HAP-1 (cell line): ENCODE data around the gene TBK1.
"Not testable (repeated sequence)": the region's sequence is repeated elsewhere in the genome, so short reads cannot be mapped to it uniquely, and the experiment has no call there.

Experiments used
- DNase-seq, 2 experiments: peaks; one replicate each; pipeline ENCODE4 v3.0.0-alpha.2; 2016 to 2020; ENCODE audit warnings: low spot score in 2 of 2
- H3K27me3 ChIP-seq: fragments of 250-450 bp; sonication (Bioruptor Pico); 2 replicates; pipeline ENCODE4 v1.5.1; 2020; ENCODE audit warnings: low read depth, mild to moderate bottlenecking, moderate library complexity
- H3K36me3 ChIP-seq: fragments of 250-450 bp; sonication (Bioruptor Pico); replicated peaks from 2 replicates; pipeline ENCODE4 v1.5.1; 2020; ENCODE audit warnings: mild to moderate bottlenecking
- H3K4me1 ChIP-seq: fragments of 250-450 bp; sonication (Bioruptor Pico); 2 replicates; pipeline ENCODE4 v1.5.1; 2020; ENCODE audit warnings: mild to moderate bottlenecking
- H3K4me3 ChIP-seq: fragments of 250-450 bp; sonication (Bioruptor Pico); 2 replicates; pipeline ENCODE4 v1.5.1; 2020; ENCODE audit warnings: mild to moderate bottlenecking, moderate library complexity
- H3K9me3 ChIP-seq: fragments of 250-450 bp; sonication (Bioruptor Pico); 2 replicates; pipeline ENCODE4 v1.5.1; 2020; ENCODE audit warnings: mild to moderate bottlenecking, moderate library complexity
- in situ Hi-C: fragments of 300-500 bp; cut with MboI; formaldehyde crosslinking; loops from 3 replicates; pipeline ENCODE4 v1.14.3; 2020; ENCODE audit warnings: low sequenced_read_pairs, inconsistent platforms, mixed read lengths

TBK1 gene

DNA sequence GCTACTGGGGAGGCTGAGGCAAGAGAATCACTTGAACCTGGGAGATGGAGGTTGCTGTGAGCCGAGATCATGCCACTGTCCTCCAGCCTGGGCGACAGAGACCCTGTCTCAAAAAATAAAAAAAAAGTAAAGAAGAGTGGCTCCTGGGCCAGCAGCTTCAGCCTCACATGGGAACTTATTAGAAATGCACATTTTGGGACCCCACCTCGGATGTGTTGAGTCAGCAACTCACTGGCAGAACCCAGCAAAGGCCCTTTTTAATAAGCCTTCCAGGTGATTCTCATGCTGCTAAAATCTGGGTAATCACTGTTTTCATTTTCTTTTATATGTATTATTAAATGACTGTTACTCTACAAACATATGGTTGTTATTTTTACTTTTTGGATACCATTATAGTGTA, 41.6 kb downstream of the TBK1 start:
- in situ Hi-C loops: no loop called here
- Histone ChIP-seq H3K36me3 (peaks cover 42% of the 10 kb centered on the region), H3K27me3 (no peaks in the 10 kb centered on the region), H3K4me3 (no peak overlapping the region), H3K9me3 (no peaks in the 10 kb centered on the region), H3K4me1 (peaks cover 6% of the 10 kb centered on the region)
- DNase-seq: no peak

DNA sequence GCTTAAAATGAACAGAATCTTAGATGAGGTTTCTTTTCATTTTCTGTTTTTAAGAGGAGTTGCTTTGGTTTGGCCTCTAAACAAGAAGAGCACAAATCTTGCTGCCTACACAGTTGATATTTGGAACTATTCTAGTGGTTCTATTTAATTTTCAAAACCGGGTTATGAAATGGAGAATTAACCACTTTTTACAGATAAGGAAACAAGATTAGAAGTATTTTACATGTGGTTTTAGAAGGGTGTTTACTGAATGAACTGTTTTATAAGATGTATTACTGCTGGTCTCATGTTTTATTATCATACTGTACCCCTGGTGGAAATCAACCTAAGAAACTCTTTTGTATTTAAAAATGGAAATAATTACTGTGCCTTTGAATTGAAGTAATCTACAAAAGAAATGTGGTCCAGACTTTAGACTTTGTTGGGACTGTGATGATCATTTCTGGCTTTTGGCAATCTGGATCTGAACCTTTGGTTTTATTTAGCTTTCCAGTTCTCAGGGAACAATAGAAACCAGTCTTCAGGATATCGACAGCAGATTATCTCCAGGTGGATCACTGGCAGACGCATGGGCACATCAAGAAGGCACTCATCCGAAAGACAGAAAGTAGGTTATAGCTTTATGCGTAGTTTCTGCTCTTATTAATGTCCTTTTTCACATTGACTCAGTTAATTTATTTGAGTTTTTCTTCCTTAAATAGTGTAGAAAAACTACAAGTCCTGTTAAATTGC, 43.2 kb downstream of the TBK1 start:
- DNase-seq: no peak
- in situ Hi-C loops: no loop called here
- Histone ChIP-seq H3K4me1 (peaks cover 6% of the 10 kb centered on the region), H3K4me3 (no peak overlapping the region), H3K36me3 (peaks cover 42% of the 10 kb centered on the region), H3K9me3 (no peaks in the 10 kb centered on the region), H3K27me3 (no peaks in the 10 kb centered on the region)

- Histone ChIP-seq H3K4me1 (peaks cover 6% of the 10 kb centered on the region), H3K36me3 (peaks cover 40% of the 10 kb centered on the region), H3K9me3 (no peaks in the 10 kb centered on the region), H3K27me3 (no peaks in the 10 kb centered on the region), H3K4me3 (no peak overlapping the region)
- in situ Hi-C loops: no loop called here
- no peak for DNase-seq
Measured at GRCh38 chr12:64496839-64497400, 45.0 kb downstream of the TBK1 start.

- Histone ChIP-seq H3K4me1 (peaks cover 6% of the 10 kb centered on the region), H3K9me3 (no peaks in the 10 kb centered on the region), H3K4me3 (no peak overlapping the region), H3K36me3 (peaks cover 39% of the 10 kb centered on the region), H3K27me3 (no peaks in the 10 kb centered on the region)
- in situ Hi-C loops: no loop called here
- no peak for DNase-seq
Measured at GRCh38 chr12:64497484-64497883, 45.6 kb downstream of the TBK1 start.

GRCh38 chr12:64497903-64498302, 46.0 kb downstream of the TBK1 start:
- Histone ChIP-seq H3K36me3 (peaks cover 39% of the 10 kb centered on the region), H3K27me3 (no peaks in the 10 kb centered on the region), H3K4me3 (no peak overlapping the region), H3K4me1 (peaks cover 6% of the 10 kb centered on the region), H3K9me3 (no peaks in the 10 kb centered on the region)
- DNase-seq: no peak
- in situ Hi-C loops: no loop called here

GRCh38 chr12:64500394-64500793, 48.5 kb downstream of the TBK1 start:
- Histone ChIP-seq H3K4me3 (no peak overlapping the region), H3K36me3 (peaks cover 36% of the 10 kb centered on the region), H3K4me1 (no peaks in the 10 kb centered on the region), H3K9me3 (no peaks in the 10 kb centered on the region), H3K27me3 (no peaks in the 10 kb centered on the region)
- in situ Hi-C loops: no loop called here
- no peak for DNase-seq

- Histone ChIP-seq H3K36me3 (peaks cover 27% of the 10 kb centered on the region), H3K9me3 (no peaks in the 10 kb centered on the region), H3K27me3 (no peaks in the 10 kb centered on the region), H3K4me3 (no peak overlapping the region), H3K4me1 (no peaks in the 10 kb centered on the region)
- DNase-seq: no peak
- in situ Hi-C loops: no loop called here
Measured at GRCh38 chr12:64501486-64501885, 49.6 kb downstream of the TBK1 start.

DNA sequence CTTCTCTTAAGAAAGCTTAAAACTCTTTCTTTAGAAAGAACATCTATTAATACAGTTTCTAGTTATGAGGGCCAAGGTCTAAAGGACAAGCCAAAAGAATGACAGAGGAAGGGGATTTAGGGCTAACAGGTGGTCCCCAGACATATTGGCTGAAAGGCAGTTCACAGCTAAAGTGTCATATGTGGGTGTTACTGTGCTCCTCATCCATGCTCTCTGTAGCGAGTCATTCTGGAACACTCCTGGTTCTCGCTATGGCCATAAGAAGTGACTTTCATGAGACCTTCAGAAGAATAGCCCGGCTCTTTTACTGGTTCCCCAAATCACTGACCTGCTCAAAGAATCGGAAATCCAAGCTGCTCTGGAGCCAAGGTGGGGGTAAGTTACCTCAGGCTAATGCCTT, 55.0 kb downstream of the TBK1 start:
- Histone ChIP-seq H3K4me3 (no peak overlapping the region), H3K27me3 (no peaks in the 10 kb centered on the region), H3K36me3 (no peaks in the 10 kb centered on the region), H3K4me1 (peaks cover 8% of the 10 kb centered on the region), H3K9me3 (no peaks in the 10 kb centered on the region)
- in situ Hi-C loops: no loop called here
- DNase-seq: no peak

- Histone ChIP-seq H3K4me3 (no peak overlapping the region), H3K27me3 (no peaks in the 10 kb centered on the region), H3K4me1 (peaks cover 8% of the 10 kb centered on the region), H3K36me3 (no peaks in the 10 kb centered on the region), H3K9me3 (no peaks in the 10 kb centered on the region)
- in situ Hi-C loops: no loop called here
- no peak for DNase-seq
Measured at GRCh38 chr12:64510667-64511066, 58.7 kb downstream of the TBK1 start.

- in situ Hi-C loops: no loop called here
- Histone ChIP-seq H3K4me3 (no peak overlapping the region), H3K9me3 (no peaks in the 10 kb centered on the region), H3K36me3 (no peaks in the 10 kb centered on the region), H3K27me3 (no peaks in the 10 kb centered on the region), H3K4me1 (peaks cover 19% of the 10 kb centered on the region)
- DNase-seq: peak; percentile 59 to 78
Measured at GRCh38 chr12:64518396-64518795, 66.5 kb downstream of the TBK1 start.

DNA sequence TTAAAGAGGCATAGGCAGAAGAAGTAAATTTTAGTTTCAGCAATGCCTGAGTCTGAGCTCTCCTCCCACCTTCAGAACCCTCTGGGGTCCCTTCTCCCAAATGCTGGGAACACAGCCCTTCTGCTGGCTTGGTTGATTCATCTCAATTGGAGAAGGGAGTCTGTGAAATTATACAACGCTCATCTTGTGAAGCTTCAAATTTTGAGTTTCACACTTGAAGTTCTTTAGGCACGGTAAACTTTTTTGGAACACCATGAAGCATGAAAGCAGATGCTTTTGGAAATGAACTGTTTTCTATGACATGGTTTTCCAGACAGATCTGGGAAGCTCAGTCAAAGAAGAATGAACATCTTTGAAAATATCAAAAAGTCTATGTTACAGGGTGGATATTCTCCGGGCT, 69.9 kb downstream of the TBK1 start:
- no peak overlapping the region for H3K4me3 ChIP-seq
- DNase-seq: no peak
- H3K27me3 ChIP-seq: no peaks in the 10 kb centered on the region
- H3K36me3 ChIP-seq: no peaks in the 10 kb centered on the region
- in situ Hi-C loops: no loop called here
- H3K4me1 ChIP-seq: peaks cover 19% of the 10 kb centered on the region
- no peaks in the 10 kb centered on the region for H3K9me3 ChIP-seq

DNA sequence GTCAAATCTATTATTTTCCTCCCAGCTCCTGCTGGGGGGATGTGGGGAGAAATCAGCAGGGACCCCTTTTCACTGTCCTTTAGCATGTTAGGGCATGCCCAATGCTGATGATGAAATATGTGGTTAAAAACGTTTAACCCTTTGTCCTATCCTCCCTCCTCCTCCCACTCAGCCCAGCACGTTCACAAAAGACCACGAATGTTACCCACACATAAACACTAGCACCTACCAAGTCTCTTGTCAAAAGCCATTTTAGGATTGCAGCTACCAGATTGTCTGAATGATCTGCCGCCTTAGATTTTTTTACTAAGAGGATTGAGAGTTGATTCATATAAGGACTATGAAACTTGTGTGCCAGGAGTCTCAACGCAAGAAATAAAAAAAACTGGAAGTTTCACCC, 70.4 kb downstream of the TBK1 start:
- H3K4me3 ChIP-seq: no peak overlapping the region

DNA sequence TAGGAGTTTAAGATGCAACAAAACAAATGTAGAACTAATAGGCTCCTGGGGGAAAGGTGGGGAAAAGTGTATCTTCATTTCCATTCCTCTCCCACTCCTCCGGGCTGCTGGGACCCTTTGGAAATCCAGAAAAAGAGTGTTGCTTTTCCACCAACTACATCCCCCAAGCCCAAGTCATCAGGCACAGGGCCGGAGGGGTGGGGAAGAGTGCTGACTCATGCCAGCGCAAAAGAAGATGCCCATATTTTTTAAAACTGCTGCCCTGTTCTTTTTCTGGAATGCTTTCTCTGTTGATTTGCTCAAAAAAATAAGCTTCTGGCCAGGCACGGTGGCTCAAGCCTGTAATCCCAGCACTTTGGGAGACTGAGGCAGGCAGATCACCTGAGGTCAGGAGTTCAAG, 70.9 kb downstream of the TBK1 start:
- Histone ChIP-seq H3K36me3 (no peaks in the 10 kb centered on the region), H3K4me3 (no peak overlapping the region), H3K9me3 (no peaks in the 10 kb centered on the region), H3K27me3 (no peaks in the 10 kb centered on the region), H3K4me1 (peaks cover 19% of the 10 kb centered on the region)
- in situ Hi-C loops: no loop called here
- no peak for DNase-seq

More for the DNA sequence above, 70.4 kb downstream of the TBK1 start:
- H3K27me3 ChIP-seq: no peaks in the 10 kb centered on the region
- in situ Hi-C loops: no loop called here
- no peaks in the 10 kb centered on the region for H3K9me3 ChIP-seq
- peaks cover 19% of the 10 kb centered on the region for H3K4me1 ChIP-seq
- no peaks in the 10 kb centered on the region for H3K36me3 ChIP-seq
- peak; percentile 31 to 47 for DNase-seq

DNA sequence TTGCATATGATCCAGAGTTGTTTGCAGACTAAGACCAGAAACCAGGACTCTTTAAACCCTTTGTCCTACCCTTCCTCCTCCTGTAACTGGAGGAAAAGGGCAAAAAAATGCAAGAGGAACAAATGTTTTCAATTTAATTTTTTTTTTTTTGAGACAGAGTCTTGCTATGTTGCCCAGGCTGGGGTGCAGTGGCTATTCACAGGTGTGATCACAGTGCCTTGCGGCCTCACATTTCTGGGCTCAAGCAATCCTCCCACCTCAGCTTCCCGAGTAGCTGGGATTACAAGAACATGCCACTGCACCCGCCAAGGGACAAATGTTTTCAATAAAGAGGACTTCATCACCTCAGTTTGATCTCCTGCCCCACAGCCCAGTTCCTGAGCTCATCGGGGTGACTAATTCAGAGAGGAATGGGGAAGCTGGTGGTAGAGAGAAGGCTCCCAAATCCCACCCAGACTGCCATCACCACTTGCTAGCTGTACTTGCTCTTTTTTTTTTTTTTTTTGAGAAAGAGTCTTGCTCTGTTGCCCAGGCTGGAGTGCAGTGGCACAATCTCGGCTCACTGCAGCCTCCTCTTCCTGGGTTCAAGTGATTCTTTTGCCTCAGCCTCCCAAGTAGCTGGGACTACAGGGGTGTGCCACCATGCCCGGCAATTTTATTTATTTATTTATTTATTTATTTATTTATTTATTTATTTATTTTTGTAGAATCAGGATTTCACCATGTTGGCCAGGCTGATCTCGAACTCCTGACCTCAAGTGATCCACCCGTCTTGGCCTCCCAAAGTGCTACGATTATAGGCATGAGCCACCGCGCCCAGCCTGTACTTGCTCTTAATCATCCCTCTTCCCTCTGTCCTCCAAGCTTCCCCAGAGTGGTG, 71.9 kb downstream of the TBK1 start:
- H3K4me3 ChIP-seq, H3K9me3 ChIP-seq, DNase-seq, in situ Hi-C loops, H3K36me3 ChIP-seq, H3K27me3 ChIP-seq: not testable (repeated sequence)
- H3K4me1 ChIP-seq: peaks cover 10% of the 10 kb centered on the region
